Renal cortical epithelial cell (primary cell): ENCODE measurements around the gene SLC22A5. TPM values are rescaled to one million over a fixed set of nuclear protein-coding genes. Genes with fewer than 3 reads are reported as not detected.
A peak's percentile ranks its signal among the peaks of the same experiment; 100 is the strongest.
"Not testable (repeated sequence)": the region's sequence is repeated elsewhere in the genome, so short reads cannot be mapped to it uniquely, and the experiment has no call there.

Experiments used
- DNase-seq: peaks from one replicate; pipeline ENCODE4 v3.0.0-alpha.2; 2011; ENCODE audit warnings: low read depth
- total RNA-seq: library from RNA; depleted of rRNA; stranded (reverse); fragments of >200 nt; gene quantifications from 2 replicates; pipeline ENCODE4 v1.2.3, GENCODE V29; 2014

Gene SLC22A5
- total RNA-seq, 1 donor from 2014 or later, result 31.3 TPM

GRCh38 chr5:132411304-132412013 is 41.9 kb downstream of the SLC22A5 start:
- DNase-seq, result no peak

GRCh38 chr5:132413567-132413966 is 44.1 kb downstream of the SLC22A5 start:
- no peak for DNase-seq

- DNase-seq, result peak; percentile 98
Measured at GRCh38 chr5:132414634-132415378, 45.3 kb downstream of the SLC22A5 start.

GRCh38 chr5:132415516-132415915 is 46.0 kb downstream of the SLC22A5 start:
- not testable (repeated sequence) for DNase-seq

GRCh38 chr5:132416306-132417009 is 46.9 kb downstream of the SLC22A5 start:
- DNase-seq, result no peak

GRCh38 chr5:132417010-132417439 is 47.5 kb downstream of the SLC22A5 start:
- no peak for DNase-seq

GRCh38 chr5:132417461-132417860 is 48.0 kb downstream of the SLC22A5 start:
- DNase-seq, result no peak

GRCh38 chr5:132417889-132418485 is 48.5 kb downstream of the SLC22A5 start:
- DNase-seq, result no peak

- DNase-seq, result no peak
Measured at GRCh38 chr5:132418881-132419280, 49.4 kb downstream of the SLC22A5 start.

- DNase-seq, result peak; percentile 69
Measured at GRCh38 chr5:132419502-132420468, 50.3 kb downstream of the SLC22A5 start.

- peak; percentile 55 for DNase-seq
Measured at GRCh38 chr5:132420706-132421272, 51.3 kb downstream of the SLC22A5 start.

GRCh38 chr5:132421462-132421861 is 52.0 kb downstream of the SLC22A5 start:
- no peak for DNase-seq

GRCh38 chr5:132422720-132423437 is 53.4 kb downstream of the SLC22A5 start:
- peak; percentile 50 for DNase-seq

GRCh38 chr5:132423438-132423898 is 54.0 kb downstream of the SLC22A5 start:
- DNase-seq, result no peak

GRCh38 chr5:132424167-132424880 is 54.8 kb downstream of the SLC22A5 start:
- DNase-seq, result no peak

GRCh38 chr5:132425009-132425937 is 55.8 kb downstream of the SLC22A5 start:
- peak; percentile 93 for DNase-seq

GRCh38 chr5:132425975-132426524 is 56.5 kb downstream of the SLC22A5 start:
- DNase-seq, result no peak
